Activated naive CD4-positive, alpha-beta T cell treated with anti-CD3 and anti-CD28 coated beads for 36 hours (primary cell): ENCODE results near the gene JHY. TPM values are rescaled to one million over a fixed set of nuclear protein-coding genes. Genes with fewer than 3 reads are reported as not detected.

Experiments used
- CTCF ChIA-PET: fragments of 350-600 bp; sonication (Branson Sonifier 250); formaldehyde crosslinking; loops from one replicate; lab custom pipeline; 2021; ENCODE audit warnings: antibody characterized with exemption; lab: Charles Lee
- DNase-seq: peaks from one replicate; pipeline ENCODE4 v3.0.0-alpha.2; 2020
- H3K27ac Mint-ChIP-seq: one replicate; pipeline ENCODE4 v1.8.0; 2021; ENCODE audit warnings: mild to moderate bottlenecking, mixed read lengths
- H3K27me3 Mint-ChIP-seq: one replicate; pipeline ENCODE4 v1.8.0; 2021; ENCODE audit warnings: low read depth, mixed read lengths
- H3K36me3 Mint-ChIP-seq: one replicate; pipeline ENCODE4 v1.8.0; 2021; ENCODE audit warnings: low read depth, mixed read lengths
- H3K4me1 Mint-ChIP-seq: one replicate; pipeline ENCODE4 v1.8.0; 2021; ENCODE audit warnings: low read depth, mixed read lengths
- H3K4me3 Mint-ChIP-seq: one replicate; pipeline ENCODE4 v1.8.0; 2021; ENCODE audit warnings: mild to moderate bottlenecking, moderate library complexity, mixed read lengths
- H3K9me3 Mint-ChIP-seq: one replicate; pipeline ENCODE4 v1.8.0; 2021; ENCODE audit warnings: mixed read lengths
- intact Hi-C: fragments of 100-400 bp; cut with micrococcal nuclease; formaldehyde crosslinking; loops from one replicate; pipeline ENCODE4 v1.15.1; 2023
- total RNA-seq, 2 experiments: library from RNA; stranded (reverse); gene quantifications; one replicate each; pipeline ENCODE4 v1.2.3, GENCODE V29; 2021

The JHY gene
- total RNA-seq, result under 1 TPM; 0.89 to 0.98 TPM

GRCh38 chr11:122882189-122882856 lies at the start of gene JHY:
Gene JHY (plus strand): TSS chr11:122882759. CDS start chr11:122885850, 3,091 bp downstream.
- Mint-ChIP-seq H3K9me3 (no peaks in the 10 kb centered on the region), H3K4me1 (peaks cover 19% of the 10 kb centered on the region), H3K27me3 (peaks cover 1% of the 10 kb centered on the region), H3K36me3 (peaks cover 4% of the 10 kb centered on the region), H3K27ac (no peak within 1 kb of the TSS), H3K4me3 (peak within 1 kb of the TSS; percentile 78)
- intact Hi-C loops, result loop anchor here (2.0 to 5.0 kb wide), 3 partner anchors 20 to 140 kb away; no protein-coding TSS in a partner anchor
- DNase-seq, result no peak
- CTCF ChIA-PET, result interaction anchor here (1.1 to 1.8 kb wide), 2 partner anchors 19 to 141 kb away, joined by 4 to 5 read pairs; no protein-coding TSS in a partner anchor

- CTCF ChIA-PET, result interaction anchor here (1.1 to 2.8 kb wide), 8 partner anchors 10 to 253 kb away, joined by 3 to 20 read pairs (median 5); no protein-coding TSS in a partner anchor
Measured at GRCh38 chr11:122833846-122834464, 48.6 kb upstream of the JHY start.

GRCh38 chr11:122836916-122837315 lies 45.6 kb upstream of the JHY start:
- H3K9me3 Mint-ChIP-seq, result no peaks in the 10 kb centered on the region
- intact Hi-C loops, result no loop called here
- no peaks in the 10 kb centered on the region for H3K27me3 Mint-ChIP-seq
- no peak overlapping the region for H3K4me3 Mint-ChIP-seq
- no peaks in the 10 kb centered on the region for H3K36me3 Mint-ChIP-seq
- peaks cover 17% of the 10 kb centered on the region for H3K4me1 Mint-ChIP-seq
- H3K27ac Mint-ChIP-seq, result no peak overlapping the region
- DNase-seq, result no peak
- CTCF ChIA-PET, result interaction anchor here (1.2 to 1.5 kb wide), 3 partner anchors 16 to 31 kb away, joined by 3 read pairs; no protein-coding TSS in a partner anchor

More at GRCh38 chr11:122833846-122834464, 48.6 kb upstream of the JHY start:
- H3K4me3 Mint-ChIP-seq, result no peak overlapping the region
- H3K4me1 Mint-ChIP-seq, result peaks cover 15% of the 10 kb centered on the region
- H3K27ac Mint-ChIP-seq, result no peak overlapping the region
- no peaks in the 10 kb centered on the region for H3K36me3 Mint-ChIP-seq
- no peaks in the 10 kb centered on the region for H3K9me3 Mint-ChIP-seq
- no peak for DNase-seq
- H3K27me3 Mint-ChIP-seq, result no peaks in the 10 kb centered on the region
- intact Hi-C loops, result no loop called here

GRCh38 chr11:122837528-122838346 lies 44.8 kb upstream of the JHY start:
- CTCF ChIA-PET, result interaction anchor here (1.5 kb wide), 2 partner anchors 15 to 23 kb away, joined by 4 to 16 read pairs; no protein-coding TSS in a partner anchor
- no peaks in the 10 kb centered on the region for H3K36me3 Mint-ChIP-seq
- DNase-seq, result no peak
- H3K4me3 Mint-ChIP-seq, result no peak overlapping the region
- H3K9me3 Mint-ChIP-seq, result no peaks in the 10 kb centered on the region
- no peak overlapping the region for H3K27ac Mint-ChIP-seq
- peaks cover 18% of the 10 kb centered on the region for H3K4me1 Mint-ChIP-seq
- intact Hi-C loops, result no loop called here
- H3K27me3 Mint-ChIP-seq, result no peaks in the 10 kb centered on the region

- Mint-ChIP-seq H3K27ac (peak overlapping the region; percentile 43), H3K4me1 (peaks cover 30% of the 10 kb centered on the region)
Measured at GRCh38 chr11:122843281-122844141, 39.0 kb upstream of the JHY start.

GRCh38 chr11:122847466-122847865 lies 35.1 kb upstream of the JHY start:
- no peak overlapping the region for H3K27ac Mint-ChIP-seq
- no peaks in the 10 kb centered on the region for H3K9me3 Mint-ChIP-seq
- intact Hi-C loops, result no loop called here
- peaks cover 51% of the 10 kb centered on the region for H3K4me1 Mint-ChIP-seq
- no peak overlapping the region for H3K4me3 Mint-ChIP-seq
- DNase-seq, result no peak
- no peaks in the 10 kb centered on the region for H3K27me3 Mint-ChIP-seq
- CTCF ChIA-PET, result interaction anchor here (1.3 to 1.7 kb wide), 2 partner anchors 14 to 51 kb away, joined by 4 to 5 read pairs; no protein-coding TSS in a partner anchor
- no peaks in the 10 kb centered on the region for H3K36me3 Mint-ChIP-seq

More at GRCh38 chr11:122843281-122844141, 39.0 kb upstream of the JHY start:
- H3K4me3 Mint-ChIP-seq, result peak overlapping the region; percentile 38
- DNase-seq, result peak; percentile 71
- no peaks in the 10 kb centered on the region for H3K9me3 Mint-ChIP-seq
- no peaks in the 10 kb centered on the region for H3K36me3 Mint-ChIP-seq
- CTCF ChIA-PET, result interaction anchor here (0.6 to 2.4 kb wide), 9 partner anchors 10 to 215 kb away, joined by 3 to 24 read pairs (median 5); no protein-coding TSS in a partner anchor
- intact Hi-C loops, result loop anchor here (1.0 kb wide), 1 partner anchor 9 kb away; no protein-coding TSS in a partner anchor
- H3K27me3 Mint-ChIP-seq, result no peaks in the 10 kb centered on the region

- Mint-ChIP-seq H3K4me3 (no peak overlapping the region), H3K36me3 (no peaks in the 10 kb centered on the region), H3K27me3 (no peaks in the 10 kb centered on the region), H3K4me1 (peaks cover 48% of the 10 kb centered on the region), H3K27ac (no peak overlapping the region), H3K9me3 (no peaks in the 10 kb centered on the region)
- intact Hi-C loops, result no loop called here
- CTCF ChIA-PET, result interaction anchor here (1.3 to 2.1 kb wide), 2 partner anchors 52 to 219 kb away, joined by 4 to 12 read pairs; no protein-coding TSS in a partner anchor
- no peak for DNase-seq
Measured at GRCh38 chr11:122848186-122848585, 34.4 kb upstream of the JHY start.

GRCh38 chr11:122850076-122850631 lies 32.4 kb upstream of the JHY start:
- peak overlapping the region; percentile 19 for H3K4me3 Mint-ChIP-seq
- no peaks in the 10 kb centered on the region for H3K9me3 Mint-ChIP-seq
- H3K36me3 Mint-ChIP-seq, result no peaks in the 10 kb centered on the region
- H3K27ac Mint-ChIP-seq, result peak overlapping the region; percentile 80
- H3K4me1 Mint-ChIP-seq, result peaks cover 35% of the 10 kb centered on the region
- H3K27me3 Mint-ChIP-seq, result no peaks in the 10 kb centered on the region
- intact Hi-C loops, result loop anchor here (5.0 to 10.0 kb wide), 3 partner anchors 153 to 1385 kb away; no protein-coding TSS in a partner anchor
- DNase-seq, result peak; percentile 28
- CTCF ChIA-PET, result interaction anchor here (2.0 to 9.2 kb wide), 6 partner anchors 15 to 173 kb away, joined by 5 to 289 read pairs (median 17); no protein-coding TSS in a partner anchor

GRCh38 chr11:122851366-122851966 lies 31.1 kb upstream of the JHY start:
- intact Hi-C loops, result loop anchor here (5.0 to 10.0 kb wide), 3 partner anchors 154 to 1387 kb away; no protein-coding TSS in a partner anchor
- no peaks in the 10 kb centered on the region for H3K27me3 Mint-ChIP-seq
- H3K27ac Mint-ChIP-seq, result peak overlapping the region; percentile 82
- H3K9me3 Mint-ChIP-seq, result no peaks in the 10 kb centered on the region
- CTCF ChIA-PET, result interaction anchor here (0.6 to 9.2 kb wide), 19 partner anchors 13 to 271 kb away, joined by 3 to 289 read pairs (median 10); partner anchors contain the start of genes CRTAM and UBASH3B
- H3K36me3 Mint-ChIP-seq, result no peaks in the 10 kb centered on the region
- peaks cover 41% of the 10 kb centered on the region for H3K4me1 Mint-ChIP-seq
- peak; percentile 52 for DNase-seq
- peak overlapping the region; percentile 63 for H3K4me3 Mint-ChIP-seq

- CTCF ChIA-PET, result interaction anchor here (0.6 to 9.2 kb wide), 42 partner anchors 8 to 651 kb away, joined by 3 to 289 read pairs (median 5); partner anchors contain the start of genes CRTAM and UBASH3B
- intact Hi-C loops, result loop anchor here (1.0 to 10.0 kb wide), 6 partner anchors 9 to 1387 kb away; no protein-coding TSS in a partner anchor
- Mint-ChIP-seq H3K4me3 (peak overlapping the region; percentile 63), H3K4me1 (peaks cover 47% of the 10 kb centered on the region), H3K36me3 (no peaks in the 10 kb centered on the region), H3K9me3 (no peaks in the 10 kb centered on the region), H3K27me3 (no peaks in the 10 kb centered on the region), H3K27ac (peak overlapping the region; percentile 82)
- DNase-seq, result peak; percentile 77
Measured at GRCh38 chr11:122852074-122852795, 30.3 kb upstream of the JHY start.
